Muscle of arm (tissue), 12 donors: ENCODE data around the gene LSAMP. TPM values are rescaled to one million over a fixed set of nuclear protein-coding genes. Genes with fewer than 3 reads are reported as not detected.
"Not testable (repeated sequence)": the region's sequence is repeated elsewhere in the genome, so short reads cannot be mapped to it uniquely, and the experiment has no call there.

ENCODE experiments used
- DNase-seq: peaks from one replicate; pipeline ENCODE4 v3.0.0-alpha.2; 2013
- polyA plus RNA-seq, 12 donors: library from polyadenylated mRNA; unstranded; fragments of 120-200 nt; gene quantifications; one replicate each; pipeline ENCODE4 v1.2.1, GENCODE V29; 2013; ENCODE audit not compliant: insufficient read length in 12 of 12

The LSAMP gene
- polyA plus RNA-seq, 12 donors: 4.1 to 21.6 (median 7.8) TPM; not detected in 1

GRCh38 chr3:115761927-115762305 lies 683.4 kb downstream of the LSAMP start:
- no peak for DNase-seq

DNA sequence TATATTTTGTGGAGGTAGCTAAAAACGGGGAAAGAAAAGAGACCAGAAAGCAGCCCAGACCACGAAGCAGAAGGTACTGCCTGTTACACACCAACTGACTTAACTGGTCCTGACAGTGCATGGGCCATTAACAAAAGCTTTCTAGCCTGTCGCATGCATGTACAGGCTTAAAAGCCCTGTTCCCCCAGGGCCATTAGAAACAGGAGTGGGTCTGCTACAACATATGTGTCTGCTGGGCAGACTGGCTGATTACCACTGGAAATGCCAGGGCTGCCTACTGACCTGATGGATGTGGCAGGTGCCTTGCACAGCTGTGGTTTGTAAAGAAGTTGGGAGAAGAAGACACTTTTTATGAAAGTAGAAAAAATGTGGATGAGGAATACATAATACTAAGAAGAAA lies 684.6 kb downstream of the LSAMP start:
- DNase-seq: no peak

GRCh38 chr3:115758076-115758763 lies 687.1 kb downstream of the LSAMP start:
- DNase-seq: no peak

DNA sequence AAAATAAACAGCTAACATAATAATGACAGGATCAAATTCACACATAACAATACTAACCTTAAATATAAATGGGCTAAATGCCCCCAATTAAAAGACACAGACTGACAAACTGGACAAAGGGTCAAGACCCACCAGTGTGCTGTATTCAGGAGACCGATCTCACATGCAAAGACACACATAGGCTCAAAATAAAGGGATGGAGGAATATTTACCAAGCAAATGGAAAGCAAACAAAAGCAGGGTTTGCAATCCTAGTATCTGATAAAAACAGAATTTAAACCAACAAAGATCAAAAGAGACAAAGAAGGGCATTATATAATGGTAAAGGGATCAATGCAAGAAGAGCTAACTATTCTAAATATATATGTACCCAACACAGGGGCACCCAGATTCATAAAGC lies 692.3 kb downstream of the LSAMP start:
- DNase-seq: not testable (repeated sequence)
